ENCODE results near the gene SLC45A3.

SLC45A3 gene

GRCh38 chr1:205660361-205660760 lies 19.9 kb downstream of the SLC45A3 start:
- peak; percentile 90 for TF ChIP-seq SCRT2 (tag by site-specific recombination; IDR thresholded peaks at IDR 0.05)
- TF ChIP-seq IKZF3 (tag by site-specific recombination; IDR thresholded peaks at IDR 0.05), result no peak
- peak; percentile 84 for TF ChIP-seq SCRT1 (tag by site-specific recombination; IDR thresholded peaks at IDR 0.05; ENCODE audit: borderline replicate concordance)
- POLR2A ChIA-PET, result no interaction called here
- H3K4me1 ChIP-seq (ENCODE audit: control insufficient read depth, insufficient read depth, low read length), result no peaks in the 10 kb centered on the region

GRCh38 chr1:205658943-205659581 lies 21.2 kb downstream of the SLC45A3 start:
- Histone ChIP-seq H3K36me3 (ENCODE audit: control insufficient read depth in 2 of 2, insufficient read depth in 1 of 2, low read length in 2 of 2) (peaks cover 0 to 25% of the 10 kb centered on the region in 2 experiments; a peak in 2 of 3 replicates), H3K9me3 (ENCODE audit: control insufficient read depth, insufficient read depth, low read depth, low read length) (no peaks in the 10 kb centered on the region), H3K27ac (ENCODE audit: extremely low read depth, low read depth, low read length) (no peak overlapping the region), H3K4me3 (ENCODE audit: low read depth, low read length) (no peak overlapping the region), H3K4me1 (ENCODE audit: control insufficient read depth, insufficient read depth, low read length) (no peaks in the 10 kb centered on the region)
- CTCF ChIA-PET, result interaction anchor here (0.5 to 10.6 kb wide), 73 partner anchors 10 to 1036 kb away, joined by 3 to 414 read pairs (median 5); partner anchors contain the start of genes ELK4 and SLC45A3
- POLR2A ChIA-PET, result interaction anchor here (0.5 to 2.6 kb wide), 7 partner anchors 11 to 318 kb away, joined by 3 to 15 read pairs (median 4); partner anchors contain the start of gene ELK4
- TF ChIP-seq ZNF391 (tag by site-specific recombination; IDR thresholded peaks at IDR 0.05; ENCODE audit: borderline replicate concordance, low read depth) (no peak), ZSCAN23 (tag by site-specific recombination; IDR thresholded peaks at IDR 0.05) (no peak), SP3 (tag by site-specific recombination; IDR thresholded peaks at IDR 0.05) (no peak), ZBTB17 (tag by site-specific recombination; IDR thresholded peaks at IDR 0.05) (no peak), ZNF114 (tag by site-specific recombination; IDR thresholded peaks at IDR 0.05) (no peak), ZIC2 (tag by site-specific recombination; IDR thresholded peaks at IDR 0.05) (peak; percentile 76), ZSCAN30 (tag by site-specific recombination; IDR thresholded peaks at IDR 0.05) (peak; percentile 68; the same call in 1 of the 2 replicates), ZNF341 (tag by site-specific recombination; IDR thresholded peaks at IDR 0.05; ENCODE audit: low read depth) (no peak), ZBTB48 (tag by site-specific recombination; IDR thresholded peaks at IDR 0.05) (peak; percentile 28; the same call in 1 of the 2 replicates), ZNF223 (tag by site-specific recombination; IDR thresholded peaks at IDR 0.05) (no peak), ZNF677 (tag by site-specific recombination; IDR thresholded peaks at IDR 0.05) (no peak), ZNF670 (tag by site-specific recombination; IDR thresholded peaks at IDR 0.05; ENCODE audit: low read depth) (no peak), IKZF3 (tag by site-specific recombination; IDR thresholded peaks at IDR 0.05) (no peak), ZNF585B (tag by site-specific recombination; IDR thresholded peaks at IDR 0.05) (no peak), SP7 (tag by site-specific recombination; IDR thresholded peaks at IDR 0.05) (no peak), ZNF530 (tag by site-specific recombination; IDR thresholded peaks at IDR 0.05; ENCODE audit: low read depth) (no peak), HIC1 (tag by site-specific recombination; IDR thresholded peaks at IDR 0.05) (no peak), ZNF2 (tag by site-specific recombination; IDR thresholded peaks at IDR 0.05) (no peak), WT1 (tag by site-specific recombination; IDR thresholded peaks at IDR 0.05) (0 out of 2 replicates have a peak, but pooled peaks have one; percentile 22), ZNF837 (tag by site-specific recombination; IDR thresholded peaks at IDR 0.05) (no peak), ZNF140 (tag by site-specific recombination; IDR thresholded peaks at IDR 0.05) (no peak), MYNN (tag by site-specific recombination; IDR thresholded peaks at IDR 0.05; ENCODE audit: borderline replicate concordance) (no peak), PATZ1 (tag by site-specific recombination; IDR thresholded peaks at IDR 0.05) (peak; percentile 89), ZXDB (tag by site-specific recombination; IDR thresholded peaks at IDR 0.05) (no peak), ZNF280D (tag by site-specific recombination; IDR thresholded peaks at IDR 0.05) (no peak), ZNF792 (tag by site-specific recombination; IDR thresholded peaks at IDR 0.05) (no peak)

More at GRCh38 chr1:205660361-205660760, 19.9 kb downstream of the SLC45A3 start:
- no peak overlapping the region for H3K4me3 ChIP-seq (ENCODE audit: low read depth, low read length)
- H3K9me3 ChIP-seq (ENCODE audit: control insufficient read depth, insufficient read depth, low read depth, low read length), result no peaks in the 10 kb centered on the region
- CTCF ChIA-PET, result interaction anchor here (0.6 to 10.6 kb wide), 15 partner anchors 8 to 317 kb away, joined by 4 to 414 read pairs (median 47); partner anchors contain the start of genes ELK4 and SLC45A3
- H3K27ac ChIP-seq (ENCODE audit: extremely low read depth, low read depth, low read length), result no peak overlapping the region
- H3K36me3 ChIP-seq (ENCODE audit: control insufficient read depth in 2 of 2, insufficient read depth in 1 of 2, low read length in 2 of 2), result peaks cover 0 to 31% of the 10 kb centered on the region in 2 experiments; a peak in 2 of 3 replicates
